PC-3 (cell line): Measurements from ENCODE around the gene PDHA2.

ENCODE experiments used
- CTCF ChIP-seq: fragments of 300-600 bp; sonication (generic); conservative IDR thresholded peaks from 2 replicates; pipeline ENCODE4 v1.5.1; 2017; ENCODE audit warnings: antibody characterized with exemption, low read depth, mild to moderate bottlenecking, low read length
- EZH2 ChIP-seq: fragments of 300-600 bp; sonication (generic); IDR thresholded peaks from one replicate; pipeline ENCODE4 v1.6.1; 2017; ENCODE audit warnings: antibody characterized with exemption, mild to moderate bottlenecking, low read length; ENCODE audit not compliant: unreplicated experiment

GRCh38 chr4:95887551-95887950, 47.7 kb downstream of the PDHA2 start:
- TF ChIP-seq CTCF: no peak
- TF ChIP-seq EZH2: no peak
